ENCODE measurements around the gene UBE2E3.
A peak's percentile ranks its signal among the peaks of the same experiment; 100 is the strongest.

DNA sequence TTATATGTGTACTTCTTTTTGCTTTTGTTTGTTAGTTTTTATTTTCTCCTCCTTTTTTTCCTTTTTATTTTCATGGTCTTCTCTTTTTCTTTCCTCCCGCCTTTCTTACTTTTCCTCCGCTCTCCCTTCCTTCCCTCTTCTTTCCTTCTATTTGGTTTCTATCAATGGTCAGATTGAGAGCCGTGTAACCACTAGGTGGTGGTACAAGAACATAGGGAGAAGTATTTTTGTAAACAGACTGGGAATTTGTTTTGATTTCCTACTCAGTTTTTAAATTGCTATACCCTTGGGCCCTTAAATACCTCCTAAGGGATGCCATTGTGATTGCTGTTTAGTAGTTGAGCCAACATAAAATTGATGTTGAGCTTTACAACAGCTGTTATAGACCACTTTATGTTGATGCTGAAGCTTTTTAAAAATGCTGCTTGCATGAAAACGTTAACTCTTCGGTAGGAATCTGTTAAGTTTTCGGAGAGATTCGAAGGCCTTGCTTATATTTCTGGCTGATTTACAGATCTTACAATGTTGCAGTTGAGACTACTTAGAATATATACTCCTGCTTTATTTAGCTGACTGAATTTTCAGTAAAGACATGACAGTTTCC, 124.2 kb downstream of the UBE2E3 start:
- TF ChIP-seq, protein P1, sequence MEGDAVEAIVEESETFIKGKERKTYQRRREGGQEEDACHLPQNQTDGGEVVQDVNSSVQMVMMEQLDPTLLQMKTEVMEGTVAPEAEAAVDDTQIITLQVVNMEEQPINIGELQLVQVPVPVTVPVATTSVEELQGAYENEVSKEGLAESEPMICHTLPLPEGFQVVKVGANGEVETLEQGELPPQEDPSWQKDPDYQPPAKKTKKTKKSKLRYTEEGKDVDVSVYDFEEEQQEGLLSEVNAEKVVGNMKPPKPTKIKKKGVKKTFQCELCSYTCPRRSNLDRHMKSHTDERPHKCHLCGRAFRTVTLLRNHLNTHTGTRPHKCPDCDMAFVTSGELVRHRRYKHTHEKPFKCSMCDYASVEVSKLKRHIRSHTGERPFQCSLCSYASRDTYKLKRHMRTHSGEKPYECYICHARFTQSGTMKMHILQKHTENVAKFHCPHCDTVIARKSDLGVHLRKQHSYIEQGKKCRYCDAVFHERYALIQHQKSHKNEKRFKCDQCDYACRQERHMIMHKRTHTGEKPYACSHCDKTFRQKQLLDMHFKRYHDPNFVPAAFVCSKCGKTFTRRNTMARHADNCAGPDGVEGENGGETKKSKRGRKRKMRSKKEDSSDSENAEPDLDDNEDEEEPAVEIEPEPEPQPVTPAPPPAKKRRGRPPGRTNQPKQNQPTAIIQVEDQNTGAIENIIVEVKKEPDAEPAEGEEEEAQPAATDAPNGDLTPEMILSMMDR (IDR thresholded peaks at IDR 0.05) = peak; percentile 51 to 61 (median 55)
- TF ChIP-seq EP300 (IDR thresholded peaks at IDR 0.05; ENCODE audit: low read depth) (no peak), POLR2A (IDR thresholded peaks at IDR 0.05) (no peak)
